Liver (tissue), 9 donors: Measurements from ENCODE around the gene SH3RF3. TPM values are rescaled to one million over a fixed set of nuclear protein-coding genes. Genes with fewer than 3 reads are reported as not detected.

ENCODE experiments used
- DNase-seq: peaks from one replicate; pipeline ENCODE4 v3.0.0-alpha.2; 2017; ENCODE audit warnings: low spot score
- H3K27ac ChIP-seq, 2 donors: one replicate each; pipeline ENCODE4 v1.7.0; 2013; ENCODE audit warnings: inconsistent platforms in 2 of 2, low read length in 2 of 2, control low read depth in 1 of 2, low read depth in 1 of 2, mild to moderate bottlenecking in 1 of 2
- H3K27me3 ChIP-seq, 4 donors: one replicate each; pipeline versions ENCODE4 v1.6.1 to v1.7.0; 2013; ENCODE audit warnings: low read length in 3 of 4, inconsistent platforms in 1 of 4, mild to moderate bottlenecking in 1 of 4, moderate library complexity in 1 of 4; ENCODE audit not compliant: control insufficient read depth in 4 of 4, insufficient read depth in 4 of 4
- H3K36me3 ChIP-seq, 4 donors: one replicate each; pipeline versions ENCODE4 v1.6.1 to v1.7.0; 2013; ENCODE audit warnings: low read length in 3 of 4, mild to moderate bottlenecking in 3 of 4, low read depth in 1 of 4, moderate library complexity in 1 of 4; ENCODE audit not compliant: control insufficient read depth in 4 of 4, insufficient read depth in 3 of 4
- H3K4me1 ChIP-seq, 4 donors: one replicate each; pipeline versions ENCODE4 v1.6.1 to v1.7.0; 2013; ENCODE audit warnings: low read length in 3 of 4, mild to moderate bottlenecking in 3 of 4, moderate library complexity in 1 of 4; ENCODE audit not compliant: control insufficient read depth in 4 of 4, insufficient read depth in 4 of 4
- H3K4me3 ChIP-seq, 3 donors: one replicate each; pipeline versions ENCODE4 v1.6.1 to v1.7.0; 2013; ENCODE audit warnings: low read length in 3 of 3, control low read depth in 1 of 3, low read depth in 1 of 3, mild to moderate bottlenecking in 1 of 3
- H3K9ac ChIP-seq, 2 donors: one replicate each; pipeline ENCODE4 v1.7.0; 2013; ENCODE audit warnings: low read length in 2 of 2, mild to moderate bottlenecking in 2 of 2, moderate library complexity in 2 of 2, control low read depth in 1 of 2, low read depth in 1 of 2
- H3K9me3 ChIP-seq, 4 donors: one replicate each; pipeline versions ENCODE4 v1.6.1 to v1.7.0; 2013; ENCODE audit warnings: low read length in 3 of 4; ENCODE audit not compliant: control insufficient read depth in 4 of 4
- EGR1 ChIP-seq, 2 donors: IDR thresholded peaks; 2 replicates each; pipeline ENCODE4 v1.6.1; 2016 to 2018; ENCODE audit warnings: antibody characterized with exemption in 2 of 2, low read depth in 2 of 2
- FOXA1 ChIP-seq: IDR thresholded peaks from 2 replicates; pipeline ENCODE4 v1.6.1; 2016; ENCODE audit warnings: antibody characterized with exemption
- FOXA2 ChIP-seq: IDR thresholded peaks from 2 replicates; pipeline ENCODE4 v1.6.1; 2016; ENCODE audit warnings: antibody characterized with exemption
- GABPA ChIP-seq, 2 donors: IDR thresholded peaks in 1 of 2; conservative IDR thresholded peaks in 1 of 2; 2 replicates each; pipeline ENCODE4 v1.6.1; 2016; ENCODE audit warnings: antibody characterized with exemption in 2 of 2, mild to moderate bottlenecking in 1 of 2, moderate library complexity in 1 of 2
- HNF4A ChIP-seq, 2 donors: conservative IDR thresholded peaks; 2 replicates each; pipeline ENCODE4 v1.6.1; 2016; ENCODE audit warnings: antibody characterized with exemption in 2 of 2, mild to moderate bottlenecking in 2 of 2
- HNF4G ChIP-seq: IDR thresholded peaks from 2 replicates; pipeline ENCODE4 v1.6.1; 2016; ENCODE audit warnings: antibody characterized with exemption
- JUND ChIP-seq, 2 donors: IDR thresholded peaks; 2 replicates each; pipeline ENCODE4 v1.6.1; 2016; ENCODE audit warnings: antibody characterized with exemption in 2 of 2
- NR2F2 ChIP-seq: IDR thresholded peaks from 2 replicates; pipeline ENCODE4 v1.6.1; 2016; ENCODE audit warnings: antibody characterized with exemption
- RAD21 ChIP-seq, 2 donors: IDR thresholded peaks; 2 replicates each; pipeline ENCODE4 v1.6.1; 2016; ENCODE audit warnings: antibody characterized with exemption in 2 of 2, mild to moderate bottlenecking in 2 of 2
- RXRA ChIP-seq, 2 donors: IDR thresholded peaks; 2 replicates each; pipeline ENCODE4 v1.6.1; 2017 to 2018; ENCODE audit warnings: antibody characterized with exemption in 2 of 2, mild to moderate bottlenecking in 1 of 2
- SP1 ChIP-seq: IDR thresholded peaks from 2 replicates; pipeline ENCODE4 v1.6.1; 2018; ENCODE audit warnings: antibody characterized with exemption, mild to moderate bottlenecking
- TAF1 ChIP-seq: conservative IDR thresholded peaks from 2 replicates; pipeline ENCODE4 v1.6.1; 2016; ENCODE audit warnings: antibody characterized with exemption, mild to moderate bottlenecking
- YY1 ChIP-seq: IDR thresholded peaks from 2 replicates; pipeline ENCODE4 v1.6.1; 2016; ENCODE audit warnings: antibody characterized with exemption, mild to moderate bottlenecking
- WGBS: extraction: QIAGEN DNeasy Blood & Tissue Kit; methylation state at CpG from one replicate; pipeline ENCODE4 v1.1.7; 2013; 5-methylcytosine and 5-hydroxymethylcytosine counted together
- polyA plus RNA-seq, 2 donors: library from polyadenylated mRNA; stranded (reverse) in 1 of 2; unstranded in 1 of 2; fragments of 200-250 nt in 1 of 2; fragments of >200 nt in 1 of 2; fragmentation: Nextera tagmentation in 1 of 2; extraction: Ambion mirVana in 1 of 2; gene quantifications; one replicate each; pipeline versions ENCODE4 v1.2.1 to v1.2.3, GENCODE V29; 2013 to 2015
- total RNA-seq, 2 donors: library from RNA; depleted of rRNA; stranded (reverse); fragments of >200 nt; gene quantifications; one replicate each; pipeline ENCODE4 v1.2.3, GENCODE V29; 2014
- TF ChIP-seq, protein P1 (sequence below): IDR thresholded peaks from 2 replicates; pipeline ENCODE4 v1.6.1; 2016; ENCODE audit warnings: antibody characterized with exemption
- TF ChIP-seq, protein P2 (sequence below): IDR thresholded peaks from 2 replicates; pipeline ENCODE4 v1.6.1; 2016; ENCODE audit warnings: antibody characterized with exemption, mild to moderate bottlenecking
- TF ChIP-seq, protein P3 (sequence below): IDR thresholded peaks from 2 replicates; pipeline ENCODE4 v1.6.1; 2016; ENCODE audit warnings: antibody characterized with exemption
- TF ChIP-seq, protein P4 (sequence below): IDR thresholded peaks from 2 replicates; pipeline ENCODE4 v1.6.1; 2016; ENCODE audit warnings: antibody characterized with exemption
- TF ChIP-seq, protein P5 (sequence below): fragments of 150-350 bp; IDR thresholded peaks from 2 replicates; pipeline ENCODE4 v1.5.1; 2017; ENCODE audit warnings: improper control_type of control experiment, low read depth, low read length; ENCODE audit not compliant: missing input control
- donor health status: healthy.
- donor health status: healthy.
- donor health status: healthy.
- donor health status: healthy.
- donor health status: healthy.

The SH3RF3 gene
- total and polyA plus RNA-seq, 4 donors: 0.11 to 1.0 (median 0.54) TPM

DNA sequence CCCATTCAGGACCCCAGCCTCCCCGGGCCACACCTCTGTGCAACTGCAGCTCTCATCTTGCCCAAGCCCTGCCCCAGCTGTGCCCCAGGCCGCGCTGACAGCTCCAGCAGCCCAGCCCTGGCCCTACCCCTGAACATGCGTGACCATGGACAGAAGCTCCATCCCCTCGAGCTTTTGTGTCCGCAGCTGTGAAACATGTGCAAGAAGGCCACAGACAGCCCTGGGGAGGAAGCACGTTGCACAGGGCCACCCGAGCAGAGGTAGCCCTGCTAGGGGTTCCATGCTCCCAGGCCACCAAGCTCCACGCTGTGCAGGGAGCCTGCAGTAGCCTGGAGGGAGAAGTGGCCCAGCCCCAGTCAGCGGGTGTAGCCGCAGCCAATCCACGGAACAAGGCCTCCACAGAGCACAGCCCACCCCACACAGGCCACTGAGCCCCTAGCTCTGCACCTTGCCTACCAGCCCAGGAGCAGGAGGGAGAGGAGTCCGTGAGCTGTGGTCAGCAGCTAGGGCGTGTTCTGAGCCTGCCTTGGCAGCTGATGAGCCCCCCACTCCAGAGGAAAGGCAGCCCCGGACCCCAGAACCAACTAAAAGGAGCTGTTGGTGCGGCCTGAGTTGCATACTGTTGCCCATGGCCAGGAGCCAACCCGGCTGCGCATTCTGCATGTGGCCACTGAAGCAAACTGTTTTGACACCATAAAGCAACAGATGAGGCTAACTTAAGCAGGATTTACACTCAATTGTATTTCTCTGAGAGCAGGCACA lies 300.7 kb downstream of the SH3RF3 start:
- DNase-seq: no peak
- H3K9me3 ChIP-seq: no peaks in the 10 kb centered on the region
- no peak overlapping the region for H3K27ac ChIP-seq
- no peaks in the 10 kb centered on the region for H3K36me3 ChIP-seq
- no peak overlapping the region for H3K4me3 ChIP-seq
- H3K27me3 ChIP-seq: no peaks in the 10 kb centered on the region
- TF ChIP-seq YY1 (no peak), SP1 (no peak), GABPA (IDR thresholded peaks at IDR 0.05 in 1 of 2, conservative IDR thresholded peaks at IDR 0.05 in 1 of 2) (no peak), RXRA (IDR thresholded peaks at IDR 0.05) (no peak), JUND (IDR thresholded peaks at IDR 0.05) (no peak), NR2F2 (no peak), HNF4A (conservative IDR thresholded peaks at IDR 0.05) (no peak), FOXA2 (no peak), FOXA1 (no peak), RAD21 (IDR thresholded peaks at IDR 0.05) (no peak), HNF4G (no peak), EGR1 (IDR thresholded peaks at IDR 0.05; ENCODE audit: low read depth in 2 of 2) (no peak), TAF1 (no peak)
- TF ChIP-seq, protein P1, sequence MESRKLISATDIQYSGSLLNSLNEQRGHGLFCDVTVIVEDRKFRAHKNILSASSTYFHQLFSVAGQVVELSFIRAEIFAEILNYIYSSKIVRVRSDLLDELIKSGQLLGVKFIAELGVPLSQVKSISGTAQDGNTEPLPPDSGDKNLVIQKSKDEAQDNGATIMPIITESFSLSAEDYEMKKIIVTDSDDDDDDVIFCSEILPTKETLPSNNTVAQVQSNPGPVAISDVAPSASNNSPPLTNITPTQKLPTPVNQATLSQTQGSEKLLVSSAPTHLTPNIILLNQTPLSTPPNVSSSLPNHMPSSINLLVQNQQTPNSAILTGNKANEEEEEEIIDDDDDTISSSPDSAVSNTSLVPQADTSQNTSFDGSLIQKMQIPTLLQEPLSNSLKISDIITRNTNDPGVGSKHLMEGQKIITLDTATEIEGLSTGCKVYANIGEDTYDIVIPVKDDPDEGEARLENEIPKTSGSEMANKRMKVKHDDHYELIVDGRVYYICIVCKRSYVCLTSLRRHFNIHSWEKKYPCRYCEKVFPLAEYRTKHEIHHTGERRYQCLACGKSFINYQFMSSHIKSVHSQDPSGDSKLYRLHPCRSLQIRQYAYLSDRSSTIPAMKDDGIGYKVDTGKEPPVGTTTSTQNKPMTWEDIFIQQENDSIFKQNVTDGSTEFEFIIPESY: no peak
- TF ChIP-seq, protein P2, sequence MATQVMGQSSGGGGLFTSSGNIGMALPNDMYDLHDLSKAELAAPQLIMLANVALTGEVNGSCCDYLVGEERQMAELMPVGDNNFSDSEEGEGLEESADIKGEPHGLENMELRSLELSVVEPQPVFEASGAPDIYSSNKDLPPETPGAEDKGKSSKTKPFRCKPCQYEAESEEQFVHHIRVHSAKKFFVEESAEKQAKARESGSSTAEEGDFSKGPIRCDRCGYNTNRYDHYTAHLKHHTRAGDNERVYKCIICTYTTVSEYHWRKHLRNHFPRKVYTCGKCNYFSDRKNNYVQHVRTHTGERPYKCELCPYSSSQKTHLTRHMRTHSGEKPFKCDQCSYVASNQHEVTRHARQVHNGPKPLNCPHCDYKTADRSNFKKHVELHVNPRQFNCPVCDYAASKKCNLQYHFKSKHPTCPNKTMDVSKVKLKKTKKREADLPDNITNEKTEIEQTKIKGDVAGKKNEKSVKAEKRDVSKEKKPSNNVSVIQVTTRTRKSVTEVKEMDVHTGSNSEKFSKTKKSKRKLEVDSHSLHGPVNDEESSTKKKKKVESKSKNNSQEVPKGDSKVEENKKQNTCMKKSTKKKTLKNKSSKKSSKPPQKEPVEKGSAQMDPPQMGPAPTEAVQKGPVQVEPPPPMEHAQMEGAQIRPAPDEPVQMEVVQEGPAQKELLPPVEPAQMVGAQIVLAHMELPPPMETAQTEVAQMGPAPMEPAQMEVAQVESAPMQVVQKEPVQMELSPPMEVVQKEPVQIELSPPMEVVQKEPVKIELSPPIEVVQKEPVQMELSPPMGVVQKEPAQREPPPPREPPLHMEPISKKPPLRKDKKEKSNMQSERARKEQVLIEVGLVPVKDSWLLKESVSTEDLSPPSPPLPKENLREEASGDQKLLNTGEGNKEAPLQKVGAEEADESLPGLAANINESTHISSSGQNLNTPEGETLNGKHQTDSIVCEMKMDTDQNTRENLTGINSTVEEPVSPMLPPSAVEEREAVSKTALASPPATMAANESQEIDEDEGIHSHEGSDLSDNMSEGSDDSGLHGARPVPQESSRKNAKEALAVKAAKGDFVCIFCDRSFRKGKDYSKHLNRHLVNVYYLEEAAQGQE: no peak
- TF ChIP-seq, protein P3, sequence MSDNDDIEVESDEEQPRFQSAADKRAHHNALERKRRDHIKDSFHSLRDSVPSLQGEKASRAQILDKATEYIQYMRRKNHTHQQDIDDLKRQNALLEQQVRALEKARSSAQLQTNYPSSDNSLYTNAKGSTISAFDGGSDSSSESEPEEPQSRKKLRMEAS: no peak
- TF ChIP-seq, protein P4, sequence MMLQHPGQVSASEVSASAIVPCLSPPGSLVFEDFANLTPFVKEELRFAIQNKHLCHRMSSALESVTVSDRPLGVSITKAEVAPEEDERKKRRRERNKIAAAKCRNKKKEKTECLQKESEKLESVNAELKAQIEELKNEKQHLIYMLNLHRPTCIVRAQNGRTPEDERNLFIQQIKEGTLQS: no peak
- TF ChIP-seq, protein P5, sequence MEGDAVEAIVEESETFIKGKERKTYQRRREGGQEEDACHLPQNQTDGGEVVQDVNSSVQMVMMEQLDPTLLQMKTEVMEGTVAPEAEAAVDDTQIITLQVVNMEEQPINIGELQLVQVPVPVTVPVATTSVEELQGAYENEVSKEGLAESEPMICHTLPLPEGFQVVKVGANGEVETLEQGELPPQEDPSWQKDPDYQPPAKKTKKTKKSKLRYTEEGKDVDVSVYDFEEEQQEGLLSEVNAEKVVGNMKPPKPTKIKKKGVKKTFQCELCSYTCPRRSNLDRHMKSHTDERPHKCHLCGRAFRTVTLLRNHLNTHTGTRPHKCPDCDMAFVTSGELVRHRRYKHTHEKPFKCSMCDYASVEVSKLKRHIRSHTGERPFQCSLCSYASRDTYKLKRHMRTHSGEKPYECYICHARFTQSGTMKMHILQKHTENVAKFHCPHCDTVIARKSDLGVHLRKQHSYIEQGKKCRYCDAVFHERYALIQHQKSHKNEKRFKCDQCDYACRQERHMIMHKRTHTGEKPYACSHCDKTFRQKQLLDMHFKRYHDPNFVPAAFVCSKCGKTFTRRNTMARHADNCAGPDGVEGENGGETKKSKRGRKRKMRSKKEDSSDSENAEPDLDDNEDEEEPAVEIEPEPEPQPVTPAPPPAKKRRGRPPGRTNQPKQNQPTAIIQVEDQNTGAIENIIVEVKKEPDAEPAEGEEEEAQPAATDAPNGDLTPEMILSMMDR: no peak
- 91% methylated on average over 18 of the region's 18 CpGs for WGBS
- H3K9ac ChIP-seq: no peak overlapping the region
- H3K4me1 ChIP-seq: no peaks in the 10 kb centered on the region
